WI38 (cell line): Measurements from ENCODE around the gene NTN1.

ENCODE experiments used
- H3K4me3 ChIP-seq: 2 replicates; pipeline ENCODE4 v1.5.1; 2011; ENCODE audit warnings: low read depth, mild to moderate bottlenecking, control low read depth, low read length
- TF ChIP-seq, protein P1 (sequence below): IDR thresholded peaks from 2 replicates; pipeline ENCODE4 v1.5.1; 2012; ENCODE audit warnings: low read depth, mild to moderate bottlenecking, control low read depth, low read length

The NTN1 gene

DNA sequence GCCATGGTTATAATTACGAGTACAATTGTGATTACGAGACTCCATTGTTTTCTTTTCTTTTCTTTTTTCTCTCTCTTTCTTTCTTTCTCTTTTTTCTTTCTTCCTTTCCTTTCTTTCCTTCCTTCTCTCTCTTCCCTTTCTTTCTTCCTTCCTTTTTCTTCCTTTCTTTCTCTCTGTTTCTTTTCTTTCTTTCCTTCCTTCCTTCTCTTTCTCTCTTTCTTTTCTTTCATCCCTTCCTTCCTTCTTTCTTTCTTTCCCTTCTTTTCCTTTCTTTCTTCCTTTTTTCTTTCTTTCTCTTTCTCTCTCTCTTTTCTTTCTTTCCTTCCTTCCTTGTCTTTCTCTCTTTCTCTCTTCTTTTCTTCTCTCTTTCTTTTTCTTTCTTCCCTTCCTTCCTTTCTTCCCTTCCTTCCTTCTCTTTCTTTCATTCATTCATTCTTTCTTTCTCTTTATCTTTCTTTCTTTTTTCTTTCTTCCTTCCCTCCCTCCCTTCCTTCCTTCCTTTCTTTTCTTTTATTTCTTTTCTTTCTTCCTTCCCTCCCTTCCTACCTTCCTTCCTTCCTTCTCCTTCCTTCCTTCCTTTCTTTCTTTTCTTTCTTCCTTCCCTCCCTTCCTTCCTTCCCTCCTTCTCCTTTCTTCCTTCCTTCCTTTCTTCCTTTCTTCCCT lies 14.1 kb upstream of the NTN1 start:
- TF ChIP-seq, protein P1, sequence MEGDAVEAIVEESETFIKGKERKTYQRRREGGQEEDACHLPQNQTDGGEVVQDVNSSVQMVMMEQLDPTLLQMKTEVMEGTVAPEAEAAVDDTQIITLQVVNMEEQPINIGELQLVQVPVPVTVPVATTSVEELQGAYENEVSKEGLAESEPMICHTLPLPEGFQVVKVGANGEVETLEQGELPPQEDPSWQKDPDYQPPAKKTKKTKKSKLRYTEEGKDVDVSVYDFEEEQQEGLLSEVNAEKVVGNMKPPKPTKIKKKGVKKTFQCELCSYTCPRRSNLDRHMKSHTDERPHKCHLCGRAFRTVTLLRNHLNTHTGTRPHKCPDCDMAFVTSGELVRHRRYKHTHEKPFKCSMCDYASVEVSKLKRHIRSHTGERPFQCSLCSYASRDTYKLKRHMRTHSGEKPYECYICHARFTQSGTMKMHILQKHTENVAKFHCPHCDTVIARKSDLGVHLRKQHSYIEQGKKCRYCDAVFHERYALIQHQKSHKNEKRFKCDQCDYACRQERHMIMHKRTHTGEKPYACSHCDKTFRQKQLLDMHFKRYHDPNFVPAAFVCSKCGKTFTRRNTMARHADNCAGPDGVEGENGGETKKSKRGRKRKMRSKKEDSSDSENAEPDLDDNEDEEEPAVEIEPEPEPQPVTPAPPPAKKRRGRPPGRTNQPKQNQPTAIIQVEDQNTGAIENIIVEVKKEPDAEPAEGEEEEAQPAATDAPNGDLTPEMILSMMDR, result no peak
- no peak overlapping the region for H3K4me3 ChIP-seq

DNA sequence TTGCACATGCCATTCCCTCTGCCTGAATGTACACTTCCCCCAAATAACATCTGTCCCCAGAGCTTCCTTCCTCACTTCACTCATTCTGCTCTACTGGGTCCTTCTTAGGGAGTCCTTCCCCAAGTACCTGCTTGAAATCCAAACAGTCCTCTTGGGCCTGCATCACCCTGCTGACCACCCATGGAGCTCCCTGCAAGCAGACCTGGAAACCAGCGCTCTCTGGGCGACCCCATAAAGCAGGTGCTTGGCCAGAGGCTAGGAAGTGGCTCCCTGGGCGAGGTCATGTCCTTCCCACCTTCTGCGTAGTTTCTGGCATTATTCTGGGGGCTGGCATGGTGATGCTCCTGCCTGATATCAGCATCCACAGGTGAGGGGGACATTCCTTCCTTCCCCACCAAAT lies 12.2 kb upstream of the NTN1 start:
- TF ChIP-seq, protein P1, result no peak

GRCh38 chr17:9009737-9010136 lies 11.6 kb upstream of the NTN1 start:
- TF ChIP-seq, protein P1, result no peak
- no peak overlapping the region for H3K4me3 ChIP-seq

More for the DNA sequence above, 12.2 kb upstream of the NTN1 start:
- H3K4me3 ChIP-seq, result no peak overlapping the region

- TF ChIP-seq, protein P1, result no peak
Measured at GRCh38 chr17:9011001-9011400, 10.3 kb upstream of the NTN1 start.

GRCh38 chr17:9016941-9017552 lies 4.3 kb upstream of the NTN1 start:
- H3K4me3 ChIP-seq, result no peak overlapping the region

More at GRCh38 chr17:9011001-9011400, 10.3 kb upstream of the NTN1 start:
- no peak overlapping the region for H3K4me3 ChIP-seq

GRCh38 chr17:9018726-9019125 lies 2.6 kb upstream of the NTN1 start:
- no peak overlapping the region for H3K4me3 ChIP-seq
- TF ChIP-seq, protein P1, result no peak

More at GRCh38 chr17:9016941-9017552, 4.3 kb upstream of the NTN1 start:
- TF ChIP-seq, protein P1, result no peak

DNA sequence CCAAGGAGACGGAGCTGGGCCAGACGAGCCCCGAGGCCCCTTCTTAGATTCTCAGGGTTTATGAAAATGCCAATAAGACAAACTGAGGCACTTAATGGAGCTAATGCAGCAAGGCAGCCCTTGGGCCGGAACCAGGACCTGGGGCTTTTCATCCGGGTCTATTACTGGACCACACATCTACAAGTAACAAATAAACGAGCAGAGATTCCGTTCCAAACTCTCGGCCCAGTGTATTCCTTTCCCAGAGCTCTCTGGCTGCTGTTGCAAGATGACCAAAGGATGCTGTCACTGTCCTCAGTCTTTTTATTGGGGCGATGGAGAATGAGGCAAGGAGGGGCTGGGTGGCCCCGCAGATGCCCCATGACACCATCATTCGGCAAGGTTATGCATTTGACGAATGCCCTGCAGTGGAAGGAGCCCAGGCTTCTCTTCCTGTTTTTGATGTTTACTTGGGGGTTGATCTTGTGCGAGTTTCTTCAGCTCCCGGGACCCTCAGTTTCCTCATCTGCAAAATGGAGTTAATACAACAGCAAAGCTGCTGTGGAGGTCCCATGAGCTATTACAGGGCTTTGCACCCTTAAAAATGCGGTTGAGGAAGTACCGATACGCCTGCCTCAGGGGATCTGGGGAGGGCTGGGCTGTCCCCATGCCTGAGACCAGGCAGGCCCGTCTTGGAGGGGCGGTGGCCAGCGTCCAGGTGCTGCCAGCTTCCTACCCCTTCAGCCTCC lies 1.1 kb upstream of the NTN1 start:
- TF ChIP-seq, protein P1, result no peak
- no peak overlapping the region for H3K4me3 ChIP-seq
